Heart right ventricle (tissue), 16 donors: ENCODE measurements around the gene HOXB2. TPM values are rescaled to one million over a fixed set of nuclear protein-coding genes. Genes with fewer than 3 reads are reported as not detected.

Source experiments
- ATAC-seq, 8 donors: fragments of 200-7000 bp; cut with Tn5 transposase; one replicate each; pipeline ENCODE4 v1.9.1; 2020; ENCODE audit warnings: mild to moderate bottlenecking in 8 of 8, moderate library complexity in 8 of 8, moderate number of reproducible peaks in 1 of 8
- DNase-seq, 2 donors: peaks; one replicate each; pipeline ENCODE4 v3.0.0-alpha.2; 2020
- H3K27ac ChIP-seq, 10 donors: fragments of 200-600 bp; sonication (generic) in 2 of 10; one replicate each; pipeline versions ENCODE4 v1.5.0 to v1.8.0; 2020 to 2022; ENCODE audit warnings: mild to moderate bottlenecking in 3 of 10
- H3K27me3 ChIP-seq, 7 donors: fragments of 200-600 bp; one replicate each; pipeline ENCODE4 v1.8.0; 2021 to 2022; ENCODE audit warnings: mild to moderate bottlenecking in 2 of 7
- H3K36me3 ChIP-seq, 9 donors: fragments of 200-600 bp; sonication (generic) in 1 of 9; one replicate each; pipeline versions ENCODE4 v1.5.0 to v1.8.0; 2020 to 2022; ENCODE audit warnings: mild to moderate bottlenecking in 2 of 9
- H3K4me1 ChIP-seq, 9 donors: fragments of 200-600 bp; sonication (generic) in 1 of 9; one replicate each; pipeline versions ENCODE4 v1.5.0 to v1.8.0; 2020 to 2022; ENCODE audit warnings: mild to moderate bottlenecking in 4 of 9
- H3K4me3 ChIP-seq, 10 donors: fragments of 200-600 bp; sonication (generic) in 2 of 10; one replicate each; pipeline versions ENCODE4 v1.5.0 to v1.8.0; 2020 to 2022; ENCODE audit warnings: mild to moderate bottlenecking in 7 of 10, moderate library complexity in 2 of 10
- H3K9me3 ChIP-seq, 11 donors: fragments of 200-600 bp in 10 of 11; sonication (generic) in 2 of 11; one replicate each; pipeline versions ENCODE4 v1.5.0 to v1.8.0; 2013 to 2022; ENCODE audit warnings: mild to moderate bottlenecking in 2 of 11, control low read depth in 1 of 11, moderate library complexity in 1 of 11
- CTCF ChIP-seq, 9 donors: fragments of 200-600 bp; sonication (generic) in 2 of 9; IDR thresholded peaks; one replicate each; pipeline versions ENCODE4 v1.5.0 to v1.8.0; 2021 to 2022; ENCODE audit warnings: antibody characterized with exemption in 9 of 9, mild to moderate bottlenecking in 5 of 9, moderate library complexity in 1 of 9
- WGBS, 2 donors: extraction: QIAGEN DNeasy Blood & Tissue Kit; methylation state at CpG; one replicate each; pipeline ENCODE4 v1.1.7; 2013; ENCODE audit warnings: inconsistent platforms in 1 of 2; 5-methylcytosine and 5-hydroxymethylcytosine counted together
- intact Hi-C, 10 donors: fragments of 100-400 bp; cut with DNase I; formaldehyde crosslinking; loops; one replicate each; pipeline versions ENCODE4 v1.11.1 to v1.14.2; 2022
- polyA plus RNA-seq, 2 donors: library from polyadenylated mRNA; stranded (reverse); fragments of 200-250 nt; gene quantifications; one replicate each; pipeline ENCODE4 v1.2.3, GENCODE V29; 2013
- total RNA-seq, 10 donors: library from RNA; stranded (reverse); fragmentation: NEBNext Ultra II Directional in 3 of 10; extraction: Animal tissue kit (Norgen Biotek cat#: 25700) in 3 of 10; gene quantifications; one replicate each; pipeline versions ENCODE4 v1.2.1 to v1.2.4, GENCODE V29; 2021 to 2023
- donor health status: Arrhythmogenic right ventricular cardiomyopathy.
- donor health status: ischemic (EF 13 %, LVEDD 7.1; RV severe dilation, severe dysfunction).
- donor health status: healthy with polysubstance abuse.
- donor health status: DM: no; HTN: yes; CAD: no.
- donor health status: DM: no; HTN: no; CAD: no.
- donor health status: ischemic (EF 25% LVEDD 6.9; RV normal size, moderate dysfunction).
- donor health status: ischemic (EF 25% LVEDD 5.7; RV mildly dilated, moderate dysfunction).
- donor health status: healthy.
- donor health status: DM: yes; HTN: yes; CAD: no.
- donor health status: Ischemic cardiomyopathy.
- donor health status: ischemic (EF 35%, LVEDD 5.7; RV mildly dilated, moderate dysfunction).
- donor health status: nonischemic (EF 11% LVEDD 7.7; RV severe dilation, severe dysfunction).
- donor health status: DM: yes; HTN: yes; CAD: no.
- donor health status: PGD.
- donor health status: ischemic (EF 29% LVEDD 5.4; RV normal size, mild dysfunction).
- donor health status: nonischemic (EF 23%, LVEDD 6.1; RV moderate dilation, normal function).

Gene HOXB2
- total and polyA plus RNA-seq, 12 donors, result 0.47 to 7.9 (median 2.2) TPM

DNA sequence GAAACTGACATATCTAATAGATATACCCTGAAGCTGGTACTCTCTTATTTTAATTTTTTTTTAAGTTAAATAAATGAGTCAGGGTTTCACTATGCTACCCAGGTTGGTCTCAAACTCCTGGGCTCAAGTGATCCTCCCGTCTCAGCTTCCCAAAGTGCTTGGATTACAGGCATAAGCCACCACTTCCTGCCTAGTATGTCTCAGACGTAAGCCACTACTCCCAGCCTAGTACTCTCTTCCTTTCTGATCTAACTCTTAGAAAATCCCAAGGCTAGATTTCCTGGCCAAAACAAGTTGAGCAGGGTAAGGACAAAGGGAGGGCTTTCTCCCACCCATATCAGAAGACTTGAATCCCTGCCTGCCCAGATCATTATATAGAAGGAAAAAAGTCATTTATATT lies 47.8 kb downstream of the HOXB2 start:
- Histone ChIP-seq H3K9me3 (no peaks in the 10 kb centered on the region), H3K4me3 (no peak overlapping the region), H3K4me1 (peaks cover 4 to 10% (median 9%) of the 10 kb centered on the region in 9 donors), H3K27me3 (peaks cover 0 to 98% (median 86%) of the 10 kb centered on the region in 7 donors), H3K36me3 (no peaks in the 10 kb centered on the region), H3K27ac (no peak overlapping the region)
- no peak for TF ChIP-seq CTCF (IDR thresholded peaks at IDR 0.05)
- DNase-seq (no peak), ATAC-seq (no peak)
- intact Hi-C loops, result no loop called here
- WGBS, 2 donors, result 42 to 62% methylated on average over 2 of the region's 2 CpGs

DNA sequence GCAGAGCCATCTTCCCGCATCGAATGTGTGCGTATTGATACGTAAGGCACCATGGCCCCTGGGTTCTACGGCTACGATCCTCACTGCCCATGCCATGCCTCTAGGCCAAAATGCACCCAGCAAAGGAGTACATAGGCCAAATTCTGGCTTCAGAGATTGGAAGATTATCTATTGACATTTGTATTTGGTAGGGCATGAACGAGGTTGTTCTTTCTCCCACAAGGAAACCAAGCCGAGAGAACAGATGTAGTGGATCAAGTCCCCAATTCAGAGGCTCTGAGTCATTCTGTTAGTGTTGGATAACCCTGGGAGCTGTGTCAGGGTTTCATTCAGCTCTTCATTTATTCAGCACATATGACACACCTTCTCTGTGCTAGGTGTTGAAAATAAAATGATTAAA lies 50.6 kb downstream of the HOXB2 start:
- Histone ChIP-seq H3K4me3 (no peak overlapping the region), H3K4me1 (peaks cover 4 to 18% (median 9%) of the 10 kb centered on the region in 9 donors), H3K27ac (no peak overlapping the region), H3K9me3 (no peaks in the 10 kb centered on the region), H3K27me3 (peaks cover 0 to 97% (median 88%) of the 10 kb centered on the region in 7 donors), H3K36me3 (no peaks in the 10 kb centered on the region)
- WGBS, 2 donors, result 89 to 91% methylated on average over 8 of the region's 8 CpGs
- DNase-seq (no peak), ATAC-seq (no peak)
- no peak for TF ChIP-seq CTCF (IDR thresholded peaks at IDR 0.05)
- intact Hi-C loops, result loop anchor here in 1 of 10 donors (5.0 kb wide), 1 partner anchor 98 kb away; the partner anchor contains the start of genes HOXB3 and HOXB5

Other genes with a start within 250 kb of the HOXB2 start
- gene SKAP1, start 114.9 kb downstream of the HOXB2 start, total RNA-seq, result 1 to 10 TPM in 1 of 10 donors, under 1 TPM in 5, not detected in 4; 0.49 to 1.7 (median 0.82) TPM
- gene SKAP1, start 114.9 kb downstream of the HOXB2 start, polyA plus RNA-seq, result under 1 TPM in 1 of 2 donors, not detected in 1; 0.33 TPM
- gene HOXB1, start 14.1 kb downstream of the HOXB2 start, total RNA-seq, result not detected
- not detected for gene HOXB1, start 14.1 kb downstream of the HOXB2 start, polyA plus RNA-seq
- 1 to 10 TPM in 1 of 10 donors, under 1 TPM in 8, not detected in 1; 0.14 to 1.6 (median 0.29) TPM for gene HOXB4, start 33.2 kb upstream of the HOXB2 start, total RNA-seq
- 1 to 10 TPM in 1 of 2 donors, under 1 TPM in 1; 0.90 to 1.4 TPM for gene HOXB4, start 33.2 kb upstream of the HOXB2 start, polyA plus RNA-seq
- 1 to 10 TPM in 5 of 10 donors, under 1 TPM in 5; 0.24 to 3.9 (median 0.97) TPM for gene HOXB3, start 45.1 kb upstream of the HOXB2 start, total RNA-seq
- gene HOXB3, start 45.1 kb upstream of the HOXB2 start, polyA plus RNA-seq, result 1 to 10 TPM; 1.3 to 5.9 TPM
- under 1 TPM in 1 of 10 donors, not detected in 9; 0.18 TPM for gene HOXB5, start 48.7 kb upstream of the HOXB2 start, total RNA-seq
- gene HOXB5, start 48.7 kb upstream of the HOXB2 start, polyA plus RNA-seq, result under 1 TPM; 0.06 to 0.15 TPM
- 1 to 10 TPM in 1 of 10 donors, under 1 TPM in 7, not detected in 2; 0.14 to 1.2 (median 0.33) TPM for gene HOXB6, start 59.9 kb upstream of the HOXB2 start, total RNA-seq
- gene HOXB6, start 59.9 kb upstream of the HOXB2 start, polyA plus RNA-seq, result under 1 TPM; 0.88 to 0.96 TPM
- under 1 TPM in 4 of 10 donors, not detected in 6; 0.25 to 0.62 (median 0.45) TPM for gene HOXB7, start 65.9 kb upstream of the HOXB2 start, total RNA-seq
- gene HOXB7, start 65.9 kb upstream of the HOXB2 start, polyA plus RNA-seq, result under 1 TPM; 0.13 to 0.29 TPM
- gene HOXB8, start 70.2 kb upstream of the HOXB2 start, total RNA-seq, result under 1 TPM in 1 of 10 donors, not detected in 9; 0.55 TPM
- not detected for gene HOXB8, start 70.2 kb upstream of the HOXB2 start, polyA plus RNA-seq
- gene HOXB9, start 81.2 kb upstream of the HOXB2 start, total RNA-seq, result not detected
- gene HOXB9, start 81.2 kb upstream of the HOXB2 start, polyA plus RNA-seq, result not detected
- gene PRAC1, start 177.4 kb upstream of the HOXB2 start, total RNA-seq, result not detected
- gene PRAC1, start 177.4 kb upstream of the HOXB2 start, polyA plus RNA-seq, result not detected
- gene PRAC2, start 178.1 kb upstream of the HOXB2 start, total RNA-seq, result not detected
- not detected for gene PRAC2, start 178.1 kb upstream of the HOXB2 start, polyA plus RNA-seq
- gene HOXB13, start 183.6 kb upstream of the HOXB2 start, total RNA-seq, result not detected
- not detected for gene HOXB13, start 183.6 kb upstream of the HOXB2 start, polyA plus RNA-seq